ENCODE measurements around the gene DEDD. TPM values are rescaled to one million over a fixed set of nuclear protein-coding genes. Genes with fewer than 3 reads are reported as not detected.

The DEDD gene
- total RNA-seq, 1 experiment from 2014 or later: 32.8 TPM

GRCh38 chr1:161074676-161075368, 57.6 kb downstream of the DEDD start:
- peak overlapping the region; percentile 31; the same call in 1 of the 2 replicates for H3K27ac ChIP-seq (ENCODE audit: low read depth, low read length)
- no peaks in the 10 kb centered on the region for H3K79me2 ChIP-seq (ENCODE audit: insufficient read depth, low read length)
- no TSS peak for BruUV-seq (replicated peaks)
- H4K20me1 ChIP-seq (ENCODE audit: insufficient read depth): no peaks in the 10 kb centered on the region
- peak overlapping the region; percentile 21 for H3K4me2 ChIP-seq (ENCODE audit: low read length)
- H3K4me1 ChIP-seq (ENCODE audit: control insufficient read depth in 1 of 2, insufficient read depth in 2 of 2, low read length in 2 of 2): peaks cover 0 to 38% of the 10 kb centered on the region in 2 experiments; a peak in 2 of 4 replicates
- H3K36me3 ChIP-seq (ENCODE audit: control insufficient read depth in 1 of 2, insufficient read depth in 2 of 2, low read length in 2 of 2): no peaks in the 10 kb centered on the region
- intact Hi-C loops (cut with micrococcal nuclease): no loop called here
- POLR2A ChIA-PET: interaction anchor here (0.6 kb wide), 1 partner anchor 29 kb away, joined by 3 read pairs; the partner anchor contains the start of gene USF1
- ATAC-seq (no peak), DNase-seq (ENCODE audit: low read depth, low spot score) (no peak)
- TF ChIP-seq, protein P1, sequence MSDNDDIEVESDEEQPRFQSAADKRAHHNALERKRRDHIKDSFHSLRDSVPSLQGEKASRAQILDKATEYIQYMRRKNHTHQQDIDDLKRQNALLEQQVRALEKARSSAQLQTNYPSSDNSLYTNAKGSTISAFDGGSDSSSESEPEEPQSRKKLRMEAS (IDR thresholded peaks at IDR 0.05): no peak
- no peak for TF ChIP-seq JUND (IDR thresholded peaks at IDR 0.05)
- no peak for TF ChIP-seq EZH2 (IDR thresholded peaks at IDR 0.05)
- TF ChIP-seq CTCF (IDR thresholded peaks at IDR 0.05 in 2 of 3, conservative IDR thresholded peaks at IDR 0.05 in 1 of 3; ENCODE audit: borderline replicate concordance in 1 of 3, insufficient read depth in 1 of 3, low read depth in 2 of 3, low read length in 2 of 3): no peak
- TF ChIP-seq EGR1 (IDR thresholded peaks at IDR 0.05; ENCODE audit: low read depth): no peak
- TF ChIP-seq FOSL1 (IDR thresholded peaks at IDR 0.05; ENCODE audit: low read depth): no peak
- TF ChIP-seq POLR2A (IDR thresholded peaks at IDR 0.05; ENCODE audit: borderline replicate concordance, extremely low read depth, insufficient read depth, insufficient read length): no peak
- no peak for TF ChIP-seq ZFX (IDR thresholded peaks at IDR 0.05)
- no peak for TF ChIP-seq TCF7L2 (IDR thresholded peaks at IDR 0.05; ENCODE audit: borderline replicate concordance, extremely low read depth, insufficient read depth, insufficient read length)
- TF ChIP-seq ELF1 (IDR thresholded peaks at IDR 0.05; ENCODE audit: borderline replicate concordance, low read depth): no peak
- TF ChIP-seq, protein P2, sequence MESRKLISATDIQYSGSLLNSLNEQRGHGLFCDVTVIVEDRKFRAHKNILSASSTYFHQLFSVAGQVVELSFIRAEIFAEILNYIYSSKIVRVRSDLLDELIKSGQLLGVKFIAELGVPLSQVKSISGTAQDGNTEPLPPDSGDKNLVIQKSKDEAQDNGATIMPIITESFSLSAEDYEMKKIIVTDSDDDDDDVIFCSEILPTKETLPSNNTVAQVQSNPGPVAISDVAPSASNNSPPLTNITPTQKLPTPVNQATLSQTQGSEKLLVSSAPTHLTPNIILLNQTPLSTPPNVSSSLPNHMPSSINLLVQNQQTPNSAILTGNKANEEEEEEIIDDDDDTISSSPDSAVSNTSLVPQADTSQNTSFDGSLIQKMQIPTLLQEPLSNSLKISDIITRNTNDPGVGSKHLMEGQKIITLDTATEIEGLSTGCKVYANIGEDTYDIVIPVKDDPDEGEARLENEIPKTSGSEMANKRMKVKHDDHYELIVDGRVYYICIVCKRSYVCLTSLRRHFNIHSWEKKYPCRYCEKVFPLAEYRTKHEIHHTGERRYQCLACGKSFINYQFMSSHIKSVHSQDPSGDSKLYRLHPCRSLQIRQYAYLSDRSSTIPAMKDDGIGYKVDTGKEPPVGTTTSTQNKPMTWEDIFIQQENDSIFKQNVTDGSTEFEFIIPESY (IDR thresholded peaks at IDR 0.05; ENCODE audit: extremely low read depth, insufficient replicate concordance, low read length): no peak
- TF ChIP-seq YY1 (IDR thresholded peaks at IDR 0.05; ENCODE audit: extremely low read depth, insufficient replicate concordance, low read depth, low read length): no peak
- TF ChIP-seq SRF (IDR thresholded peaks at IDR 0.05; ENCODE audit: low read depth): no peak
- no peak for TF ChIP-seq CBX3 (IDR thresholded peaks at IDR 0.05; ENCODE audit: low read depth)
- TF ChIP-seq ATF3 (IDR thresholded peaks at IDR 0.05): no peak
- no peak for TF ChIP-seq RAD21 (IDR thresholded peaks at IDR 0.05; ENCODE audit: low read depth)
- TF ChIP-seq SP1 (IDR thresholded peaks at IDR 0.05; ENCODE audit: low read depth): no peak
- TF ChIP-seq CEBPB (IDR thresholded peaks at IDR 0.05; ENCODE audit: low read depth): no peak
- H3K9me2 ChIP-seq (ENCODE audit: insufficient read depth): no peaks in the 10 kb centered on the region
- H3K4me3 ChIP-seq (replicated peaks in 1 of 2; ENCODE audit: low read depth in 1 of 2, low read length in 2 of 2): no peak overlapping the region
- RAD21 ChIA-PET (ENCODE audit: low non-redundant PET in 1 of 2, low total read pairs in 2 of 2, uncharacterized antibody in 2 of 2, unreplicated experiment in 2 of 2): no interaction called here
- CTCF ChIA-PET: interaction anchor here (2.2 kb wide), 1 partner anchor 22 kb away, joined by 8 read pairs; no protein-coding TSS in a partner anchor
- no peak overlapping the region for H2AFZ ChIP-seq (ENCODE audit: low read depth, low read length, poor library complexity, severe bottlenecking)
- H3K9me3 ChIP-seq (ENCODE audit: control insufficient read depth in 1 of 2, insufficient read depth in 1 of 2, low read depth in 1 of 2, low read length in 2 of 2): no peaks in the 10 kb centered on the region
- no peaks in the 10 kb centered on the region for H3K27me3 ChIP-seq (ENCODE audit: insufficient read depth, low read length)
- no peak overlapping the region for H3K9ac ChIP-seq (ENCODE audit: low read length)

Data from HCT116 (cell line).